Memory B cell (primary cell): Measurements from ENCODE around the gene PTPN9.

ENCODE experiments used
- ATAC-seq: fragments of 150-1000 bp; cut with Tn5 transposase; 2 replicates; pipeline ENCODE4 v1.10.0; 2021; ENCODE audit warnings: low read depth, mild to moderate bottlenecking, moderate library complexity
- DNase-seq, 2 donors: peaks; one replicate each; pipeline ENCODE4 v3.0.0; 2022; ENCODE audit warnings: low spot score in 2 of 2
- H3K27ac Mint-ChIP-seq: one replicate; pipeline ENCODE4 v1.8.0; 2022; ENCODE audit warnings: mild to moderate bottlenecking, moderate library complexity, mixed read lengths
- H3K27me3 Mint-ChIP-seq: one replicate; pipeline ENCODE4 v1.8.0; 2022; ENCODE audit warnings: mixed read lengths
- H3K36me3 Mint-ChIP-seq: one replicate; pipeline ENCODE4 v1.8.0; 2022; ENCODE audit warnings: mild to moderate bottlenecking, mixed read lengths
- H3K4me1 Mint-ChIP-seq: one replicate; pipeline ENCODE4 v1.8.0; 2022; ENCODE audit warnings: mixed read lengths
- H3K4me3 Mint-ChIP-seq: one replicate; pipeline ENCODE4 v1.8.0; 2022; ENCODE audit warnings: mild to moderate bottlenecking, moderate library complexity, mixed read lengths
- H3K9me3 Mint-ChIP-seq: one replicate; pipeline ENCODE4 v1.8.0; 2022; ENCODE audit warnings: mixed read lengths

Gene PTPN9

GRCh38 chr15:75460646-75461045 lies 118.5 kb downstream of the PTPN9 start:
- Mint-ChIP-seq H3K27me3 (no peaks in the 10 kb centered on the region), H3K36me3 (no peaks in the 10 kb centered on the region), H3K4me1 (peaks cover 5% of the 10 kb centered on the region), H3K27ac (no peak overlapping the region), H3K4me3 (no peak overlapping the region), H3K9me3 (no peaks in the 10 kb centered on the region)
- DNase-seq (no peak), ATAC-seq (no peak)

- no peak overlapping the region for H3K4me3 Mint-ChIP-seq
- H3K27ac Mint-ChIP-seq, result no peak overlapping the region
- no peaks in the 10 kb centered on the region for H3K9me3 Mint-ChIP-seq
- no peaks in the 10 kb centered on the region for H3K36me3 Mint-ChIP-seq
- ATAC-seq (no peak), DNase-seq (no peak)
- H3K4me1 Mint-ChIP-seq, result peaks cover 5% of the 10 kb centered on the region
- no peaks in the 10 kb centered on the region for H3K27me3 Mint-ChIP-seq
These were observed 119.5 kb downstream of the PTPN9 start for GRCh38 chr15:75459581-75459980.

GRCh38 chr15:75456710-75457109 lies 122.4 kb downstream of the PTPN9 start:
- DNase-seq, result no peak
- Mint-ChIP-seq H3K27ac (no peak overlapping the region), H3K4me1 (peaks cover 17% of the 10 kb centered on the region), H3K27me3 (no peaks in the 10 kb centered on the region), H3K9me3 (no peaks in the 10 kb centered on the region), H3K36me3 (no peaks in the 10 kb centered on the region), H3K4me3 (no peak overlapping the region)
- ATAC-seq, result no peak

DNA sequence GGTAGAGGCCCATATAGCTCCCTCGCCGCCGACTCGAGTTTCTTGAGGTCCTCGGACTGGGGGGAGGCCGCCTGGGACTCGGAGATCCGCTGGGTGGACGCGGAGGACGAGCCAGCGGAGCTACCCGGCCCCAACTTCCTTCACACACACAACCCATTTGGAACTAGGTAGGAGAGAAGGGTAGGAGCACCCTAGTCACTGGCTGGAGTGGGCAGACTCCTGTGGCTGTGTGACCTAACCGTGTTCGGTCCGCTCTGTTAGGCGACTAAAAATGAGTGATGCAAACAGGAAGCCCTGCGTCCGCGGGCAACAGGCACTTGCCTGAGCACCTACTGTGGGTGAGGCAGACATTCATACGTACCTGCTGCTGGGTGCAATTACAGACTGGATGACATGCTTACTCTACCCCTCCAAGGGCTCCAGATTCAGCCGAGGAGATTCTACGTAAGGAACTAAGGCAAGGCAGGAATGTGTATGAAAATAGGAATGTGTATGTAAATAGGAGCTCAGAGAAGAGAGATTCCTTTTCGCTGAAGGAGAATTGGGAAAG lies 123.1 kb downstream of the PTPN9 start:
- DNase-seq, result no peak
- Mint-ChIP-seq H3K9me3 (no peaks in the 10 kb centered on the region), H3K27me3 (no peaks in the 10 kb centered on the region), H3K36me3 (no peaks in the 10 kb centered on the region), H3K4me3 (peak overlapping the region; percentile 88), H3K27ac (peak overlapping the region; percentile 99), H3K4me1 (peaks cover 17% of the 10 kb centered on the region)
- no peak for ATAC-seq

GRCh38 chr15:75455424-75455981 lies 123.6 kb downstream of the PTPN9 start:
- Mint-ChIP-seq H3K9me3 (no peaks in the 10 kb centered on the region), H3K4me1 (peaks cover 18% of the 10 kb centered on the region), H3K27me3 (no peaks in the 10 kb centered on the region), H3K36me3 (no peaks in the 10 kb centered on the region), H3K27ac (peak overlapping the region; percentile 99), H3K4me3 (peak overlapping the region; percentile 88)
- DNase-seq, result peak; percentile 81 to 83
- peak; percentile 14 for ATAC-seq

- DNase-seq (peak; percentile 74 to 78), ATAC-seq (peak; percentile 7)
- Mint-ChIP-seq H3K4me1 (peaks cover 23% of the 10 kb centered on the region), H3K27me3 (no peaks in the 10 kb centered on the region), H3K9me3 (no peaks in the 10 kb centered on the region), H3K36me3 (no peaks in the 10 kb centered on the region), H3K27ac (peak overlapping the region; percentile 99), H3K4me3 (peak overlapping the region; percentile 88)
These were observed 124.4 kb downstream of the PTPN9 start for GRCh38 chr15:75454471-75455378.

DNA sequence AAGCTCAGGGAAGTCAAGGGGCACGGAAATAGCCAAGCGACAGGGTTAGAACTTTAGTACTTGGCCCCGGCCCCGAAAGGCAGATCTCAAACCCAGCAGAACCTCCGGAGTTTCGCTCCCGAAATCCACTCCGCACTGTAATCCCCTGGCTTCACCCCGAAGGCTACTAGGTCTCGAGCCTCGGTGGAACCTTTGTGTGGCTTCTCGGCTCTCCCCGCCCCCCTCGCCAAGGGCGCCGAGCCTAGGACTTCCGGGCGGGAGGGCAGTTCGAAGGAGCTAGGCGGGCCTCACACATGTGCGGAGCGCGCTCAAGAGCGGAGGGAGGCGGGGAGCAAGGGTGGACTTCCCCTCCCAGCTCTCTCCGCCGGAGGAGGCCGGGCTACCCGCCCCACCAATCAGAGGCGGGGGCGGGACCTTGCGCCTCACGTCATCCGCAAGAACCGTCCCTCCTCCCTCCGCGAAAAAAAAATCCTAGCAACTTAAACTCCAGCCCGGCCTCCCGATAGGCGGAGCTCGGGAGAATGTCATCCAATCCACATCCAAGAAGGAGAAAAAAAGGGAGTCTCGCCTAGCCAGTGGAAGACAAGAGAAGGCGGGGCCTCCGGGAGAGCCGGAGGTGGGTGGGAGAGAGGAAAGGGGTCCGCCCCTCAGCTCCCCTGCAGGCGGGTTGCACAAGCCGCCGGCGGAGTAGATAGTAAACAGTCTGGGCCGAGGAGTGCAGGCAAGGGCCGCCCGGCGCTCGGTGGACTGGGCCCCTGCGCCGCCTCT lies 125.2 kb downstream of the PTPN9 start:
- H3K36me3 Mint-ChIP-seq, result no peaks in the 10 kb centered on the region
- ATAC-seq, result peak; percentile 40

GRCh38 chr15:75452865-75453702 lies 126.0 kb downstream of the PTPN9 start:
- no peaks in the 10 kb centered on the region for H3K27me3 Mint-ChIP-seq
- no peaks in the 10 kb centered on the region for H3K9me3 Mint-ChIP-seq
- no peaks in the 10 kb centered on the region for H3K36me3 Mint-ChIP-seq
- peaks cover 26% of the 10 kb centered on the region for H3K4me1 Mint-ChIP-seq
- peak overlapping the region; percentile 99 for H3K27ac Mint-ChIP-seq
- H3K4me3 Mint-ChIP-seq, result peak overlapping the region; percentile 84
- DNase-seq (peak; percentile 32 to 43), ATAC-seq (no peak)

More for the DNA sequence above, 125.2 kb downstream of the PTPN9 start:
- Mint-ChIP-seq H3K4me1 (peaks cover 26% of the 10 kb centered on the region), H3K27ac (peak overlapping the region; percentile 99), H3K27me3 (no peaks in the 10 kb centered on the region), H3K4me3 (peak overlapping the region; percentile 84), H3K9me3 (no peaks in the 10 kb centered on the region)
- peak; percentile 92 to 97 for DNase-seq

DNA sequence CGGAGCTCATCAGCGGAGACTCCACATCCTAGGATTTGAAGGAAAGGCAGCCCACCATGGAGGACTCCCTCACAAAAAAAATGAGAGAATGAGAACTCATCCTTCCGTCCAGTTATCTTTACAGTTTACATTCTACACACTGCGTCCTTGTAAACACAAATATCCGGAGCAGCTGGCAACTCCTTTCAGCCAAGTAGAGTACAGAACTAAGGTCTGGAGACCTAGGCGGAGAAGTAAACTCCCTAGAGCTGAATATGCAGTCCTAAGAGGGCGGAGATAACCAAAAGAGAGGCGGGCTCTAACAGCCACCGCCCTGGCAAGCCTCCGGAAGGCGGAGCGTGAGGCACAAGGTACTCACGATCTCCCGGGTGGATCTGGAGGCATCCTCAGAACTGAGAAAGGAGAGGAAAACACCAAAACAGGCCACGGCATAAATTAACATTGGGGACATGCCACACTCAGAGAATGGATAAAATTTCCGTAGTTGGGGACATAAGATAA lies 126.7 kb downstream of the PTPN9 start:
- Mint-ChIP-seq H3K9me3 (no peaks in the 10 kb centered on the region), H3K27ac (peak overlapping the region; percentile 99), H3K4me1 (peaks cover 29% of the 10 kb centered on the region), H3K27me3 (no peaks in the 10 kb centered on the region), H3K36me3 (peaks cover 2% of the 10 kb centered on the region), H3K4me3 (peak overlapping the region; percentile 84)
- peak; percentile 66 to 68 for DNase-seq
- peak; percentile 10 for ATAC-seq

DNA sequence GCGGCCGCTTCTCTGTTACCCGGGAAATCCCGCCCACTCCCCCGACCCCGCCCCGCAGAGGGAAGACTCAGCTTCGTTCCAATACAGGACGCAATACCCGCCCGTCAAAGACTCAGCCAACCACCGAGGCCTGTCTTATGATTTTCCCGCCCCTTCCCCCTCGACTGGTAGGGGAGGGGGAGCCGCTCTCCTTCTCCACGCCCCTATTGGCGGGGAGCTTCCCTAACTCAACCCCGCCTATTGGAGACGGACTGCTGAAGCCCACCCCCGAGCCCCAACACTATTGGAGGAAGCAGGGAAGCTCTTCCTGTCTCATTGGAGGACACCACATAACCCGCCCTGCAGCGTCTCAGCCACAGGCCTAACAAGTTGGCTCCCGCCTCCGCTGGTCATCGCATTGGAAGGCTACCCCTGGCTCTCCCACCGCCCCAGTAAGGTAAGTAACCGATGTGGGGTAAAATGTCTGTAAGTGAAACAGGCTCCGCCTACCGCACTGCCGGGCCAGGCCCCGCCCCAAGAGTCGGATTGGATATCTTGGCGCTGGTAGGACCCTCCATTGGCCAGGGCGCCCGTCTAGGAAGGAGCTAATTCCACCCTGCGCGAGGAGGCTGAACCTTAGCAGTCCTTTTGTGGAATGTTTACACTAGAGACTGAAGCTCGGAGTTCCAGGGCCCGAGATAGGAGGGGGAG lies 127.3 kb downstream of the PTPN9 start, which contains the start of gene SIN3A:
Gene SIN3A, minus strand, starts transcription at position 17 of the 690 bp plus-strand sequence. CDS start 21,315 bp downstream, outside the sequence.
- DNase-seq (peak; percentile 83 to 97), ATAC-seq (peak; percentile 45)
- Mint-ChIP-seq H3K27me3 (no peaks in the 10 kb centered on the region), H3K4me1 (peaks cover 35% of the 10 kb centered on the region), H3K4me3 (peak within 1 kb of the TSS; percentile 84), H3K9me3 (no peaks in the 10 kb centered on the region), H3K36me3 (peaks cover 2% of the 10 kb centered on the region), H3K27ac (peak within 1 kb of the TSS; percentile 99)

DNA sequence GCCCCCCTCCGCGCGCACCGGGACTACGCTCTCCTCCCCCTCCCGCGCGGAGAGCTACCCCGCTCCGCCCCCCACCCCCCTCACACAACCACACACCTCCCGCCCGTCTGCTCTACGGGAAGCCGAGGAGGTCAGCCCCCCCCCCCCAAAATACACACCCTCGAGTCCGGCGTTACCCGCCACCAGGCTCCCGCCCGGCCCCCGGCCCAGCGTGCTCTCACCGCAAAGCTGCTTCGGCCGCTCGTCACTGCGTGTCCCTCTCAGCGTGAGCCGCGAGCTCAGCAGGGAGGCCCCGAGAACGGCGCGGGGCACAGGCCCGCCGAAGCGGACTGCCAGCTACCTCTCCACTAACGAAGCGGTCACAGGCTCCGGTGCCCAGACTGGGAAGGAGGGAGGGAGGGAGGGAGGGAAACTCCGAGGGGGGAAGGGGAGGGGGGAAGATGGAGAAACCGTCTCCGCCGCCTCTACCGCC lies 127.9 kb downstream of the PTPN9 start:
- DNase-seq, result peak in 1 of 2 donors; percentile 76

More for the DNA sequence above, 127.9 kb downstream of the PTPN9 start:
- Mint-ChIP-seq H3K9me3 (no peaks in the 10 kb centered on the region), H3K4me3 (peak overlapping the region; percentile 84), H3K27ac (peak overlapping the region; percentile 99), H3K27me3 (no peaks in the 10 kb centered on the region), H3K4me1 (peaks cover 37% of the 10 kb centered on the region), H3K36me3 (peaks cover 2% of the 10 kb centered on the region)
- no peak for ATAC-seq
